ENCODE measurements around the gene SPATA31C1. TPM values are rescaled to one million over a fixed set of nuclear protein-coding genes. Genes with fewer than 3 reads are reported as not detected.
"Not testable (repeated sequence)": the region's sequence is repeated elsewhere in the genome, so short reads cannot be mapped to it uniquely, and the experiment has no call there.

Gene SPATA31C1
- total and polyA plus RNA-seq, 11 donors = not detected

DNA sequence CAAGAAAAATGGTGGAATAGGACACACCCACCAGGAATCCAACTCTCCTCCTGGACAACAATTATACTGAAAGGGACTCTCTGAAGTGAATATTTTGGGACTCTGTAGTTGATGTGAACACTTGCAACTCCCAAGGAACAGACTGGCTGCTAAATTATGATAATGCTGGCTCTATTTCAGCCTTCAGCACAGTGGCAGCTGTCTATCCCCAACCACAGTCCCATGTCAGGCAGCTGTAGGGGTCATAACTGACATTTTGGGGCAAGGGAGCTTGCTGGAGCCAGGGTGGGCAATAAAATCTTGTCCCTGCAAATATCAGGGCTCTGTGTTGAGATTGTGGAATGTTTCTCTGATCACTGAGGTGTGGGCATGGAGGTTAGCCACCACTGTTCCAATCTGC is 20.9 kb upstream of the SPATA31C1 start:
- no peak for ATAC-seq

DNA sequence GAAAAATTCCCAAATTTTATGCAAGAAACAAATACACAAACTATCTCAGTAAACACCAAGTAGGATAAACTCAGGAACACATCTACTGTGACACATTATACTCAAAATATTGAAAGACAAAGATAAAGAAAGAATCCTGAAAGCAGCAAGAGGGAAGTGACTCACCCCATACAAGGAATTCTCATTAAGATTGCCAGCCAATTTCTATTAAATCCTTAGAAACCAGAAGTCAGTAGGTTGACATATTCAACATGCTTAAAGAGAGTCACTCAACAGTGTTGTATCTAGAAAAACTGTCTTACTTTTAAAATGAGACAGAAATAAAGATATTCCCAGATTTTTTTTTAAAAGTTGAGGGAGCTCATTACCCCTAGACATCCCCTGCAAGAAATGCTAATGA is 19.6 kb upstream of the SPATA31C1 start:
- peaks cover 0 to 13% (median 0%) of the 10 kb centered on the region in 9 donors for H3K27me3 ChIP-seq
- H3K9me3 ChIP-seq = peaks cover 0 to 16% (median 4%) of the 10 kb centered on the region in 12 donors
- H3K27ac ChIP-seq = no peak overlapping the region
- no peak for ATAC-seq
- no peaks in the 10 kb centered on the region for H3K36me3 ChIP-seq
- intact Hi-C loops (cut with DNase I) = no loop called here
- no peak overlapping the region for H3K4me3 ChIP-seq
- DNase-seq = no peak
- TF ChIP-seq, protein P1, sequence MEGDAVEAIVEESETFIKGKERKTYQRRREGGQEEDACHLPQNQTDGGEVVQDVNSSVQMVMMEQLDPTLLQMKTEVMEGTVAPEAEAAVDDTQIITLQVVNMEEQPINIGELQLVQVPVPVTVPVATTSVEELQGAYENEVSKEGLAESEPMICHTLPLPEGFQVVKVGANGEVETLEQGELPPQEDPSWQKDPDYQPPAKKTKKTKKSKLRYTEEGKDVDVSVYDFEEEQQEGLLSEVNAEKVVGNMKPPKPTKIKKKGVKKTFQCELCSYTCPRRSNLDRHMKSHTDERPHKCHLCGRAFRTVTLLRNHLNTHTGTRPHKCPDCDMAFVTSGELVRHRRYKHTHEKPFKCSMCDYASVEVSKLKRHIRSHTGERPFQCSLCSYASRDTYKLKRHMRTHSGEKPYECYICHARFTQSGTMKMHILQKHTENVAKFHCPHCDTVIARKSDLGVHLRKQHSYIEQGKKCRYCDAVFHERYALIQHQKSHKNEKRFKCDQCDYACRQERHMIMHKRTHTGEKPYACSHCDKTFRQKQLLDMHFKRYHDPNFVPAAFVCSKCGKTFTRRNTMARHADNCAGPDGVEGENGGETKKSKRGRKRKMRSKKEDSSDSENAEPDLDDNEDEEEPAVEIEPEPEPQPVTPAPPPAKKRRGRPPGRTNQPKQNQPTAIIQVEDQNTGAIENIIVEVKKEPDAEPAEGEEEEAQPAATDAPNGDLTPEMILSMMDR (IDR thresholded peaks at IDR 0.05) = no peak
- TF ChIP-seq POLR2A (IDR thresholded peaks at IDR 0.05) = no peak
- H3K4me1 ChIP-seq = no peaks in the 10 kb centered on the region

More for the DNA sequence above, 20.9 kb upstream of the SPATA31C1 start:
- Histone ChIP-seq H3K27me3 (peaks cover 0 to 13% (median 0%) of the 10 kb centered on the region in 9 donors), H3K9me3 (peaks cover 0 to 6% (median 0%) of the 10 kb centered on the region in 12 donors), H3K36me3 (no peaks in the 10 kb centered on the region), H3K4me1 (no peaks in the 10 kb centered on the region), H3K27ac (no peak overlapping the region), H3K4me3 (no peak overlapping the region)
- intact Hi-C loops (cut with DNase I) = no loop called here
- no peak for DNase-seq
- TF ChIP-seq POLR2A (IDR thresholded peaks at IDR 0.05) = no peak
- TF ChIP-seq, protein P1 (IDR thresholded peaks at IDR 0.05) = no peak

DNA sequence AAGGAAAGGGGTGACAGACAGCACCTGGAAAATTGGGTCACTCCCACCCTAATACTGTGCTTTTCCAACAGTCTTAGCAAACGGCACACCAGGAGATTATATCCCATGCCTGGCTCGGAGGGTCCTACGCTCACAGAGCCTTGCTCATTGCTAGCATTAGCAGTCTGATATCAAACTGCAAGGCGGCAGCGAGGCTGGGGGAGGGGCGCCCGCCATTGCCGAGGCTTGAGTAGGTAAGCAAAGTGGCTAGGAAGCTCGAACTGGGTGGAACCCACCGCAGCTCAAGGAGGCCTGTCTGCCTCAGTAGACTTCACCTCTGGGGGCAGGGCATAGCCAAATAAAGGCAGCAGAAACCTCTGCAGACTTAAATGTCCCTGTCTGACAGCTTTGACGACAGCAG is 15.4 kb upstream of the SPATA31C1 start:
- H3K4me3 ChIP-seq; H3K27ac ChIP-seq; H3K36me3 ChIP-seq; ATAC-seq; H3K27me3 ChIP-seq; DNase-seq; H3K4me1 ChIP-seq; intact Hi-C loops (cut with DNase I): not testable (repeated sequence)
- H3K9me3 ChIP-seq = peaks cover 0 to 21% (median 11%) of the 10 kb centered on the region in 12 donors
- WGBS, 4 donors = 89 to 95% (median 93%) methylated on average over 6 to 11 of the region's 11 CpGs

DNA sequence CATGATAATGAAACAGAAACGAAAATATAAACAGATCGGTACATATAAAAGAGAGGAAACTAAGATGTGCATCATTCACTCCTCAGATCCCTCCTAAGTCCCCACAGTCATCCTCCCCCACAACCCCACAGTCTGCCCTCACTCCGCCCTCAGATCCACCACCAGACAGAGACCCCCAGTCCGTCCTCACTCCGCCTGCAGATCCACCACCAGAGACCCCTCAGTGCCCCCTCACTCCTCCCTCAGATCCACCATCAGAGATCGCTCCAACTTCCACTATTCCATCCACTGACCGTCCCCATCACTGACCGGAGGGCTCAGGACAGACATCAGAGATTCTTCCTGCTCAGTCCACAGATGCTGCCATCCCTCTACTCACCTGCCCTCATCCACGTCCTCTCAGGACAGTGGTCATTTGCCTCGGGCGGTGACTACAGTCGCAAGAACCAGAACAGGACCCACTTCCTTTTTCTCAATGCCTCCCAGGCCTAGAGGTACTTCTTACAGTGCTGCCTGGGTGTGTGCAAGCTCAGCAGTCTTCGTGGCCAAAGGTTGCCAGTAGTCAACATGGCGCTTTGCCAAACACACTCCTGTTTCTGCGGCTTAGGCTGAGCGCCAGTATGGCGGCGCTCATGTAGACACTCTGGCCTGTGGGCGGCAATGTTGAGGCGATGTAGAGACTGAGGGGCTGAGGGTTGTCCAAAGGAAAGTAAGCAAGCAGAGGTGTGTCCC is 8.3 kb upstream of the SPATA31C1 start:
- no peaks in the 10 kb centered on the region for H3K36me3 ChIP-seq
- no peaks in the 10 kb centered on the region for H3K27me3 ChIP-seq
- DNase-seq = no peak
- peaks cover 0 to 3% (median 0%) of the 10 kb centered on the region in 12 donors for H3K9me3 ChIP-seq
- intact Hi-C loops (cut with DNase I) = no loop called here
- no peak overlapping the region for H3K4me3 ChIP-seq
- WGBS, 4 donors = 89 to 91% (median 90%) methylated on average over 17 to 20 of the region's 20 CpGs
- TF ChIP-seq, protein P1 (IDR thresholded peaks at IDR 0.05) = no peak
- TF ChIP-seq POLR2A (IDR thresholded peaks at IDR 0.05) = no peak
- H3K4me1 ChIP-seq = no peaks in the 10 kb centered on the region
- ATAC-seq = peak in 1 of 4 donors; percentile 42
- no peak overlapping the region for H3K27ac ChIP-seq

DNA sequence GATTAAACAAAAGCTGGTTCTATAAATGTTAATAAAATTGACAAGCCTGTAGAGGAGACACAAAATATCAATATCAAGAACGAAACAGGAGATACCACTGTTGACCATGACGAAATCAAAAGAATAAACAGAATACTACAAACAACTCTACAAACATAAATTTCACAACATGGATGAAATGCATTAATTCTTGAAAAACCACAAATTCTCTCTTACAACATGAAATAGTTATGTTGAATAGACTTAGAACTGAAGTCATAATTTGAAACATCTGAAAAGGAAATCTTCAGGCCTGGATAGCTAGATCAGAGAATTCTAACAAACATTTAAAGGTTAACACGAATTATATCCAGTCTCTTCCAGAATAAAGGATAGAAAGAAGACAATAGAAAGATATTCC is 6.9 kb upstream of the SPATA31C1 start:
- ATAC-seq = no peak
- no peak overlapping the region for H3K4me3 ChIP-seq
- H3K4me1 ChIP-seq = no peaks in the 10 kb centered on the region
- intact Hi-C loops (cut with DNase I) = no loop called here
- no peaks in the 10 kb centered on the region for H3K36me3 ChIP-seq
- peaks cover 0 to 3% (median 0%) of the 10 kb centered on the region in 12 donors for H3K9me3 ChIP-seq
- 74 to 81% (median 78%) methylated on average over 3 of the region's 3 CpGs for WGBS, 4 donors
- no peaks in the 10 kb centered on the region for H3K27me3 ChIP-seq
- no peak overlapping the region for H3K27ac ChIP-seq
- no peak for DNase-seq
- TF ChIP-seq, protein P1 (IDR thresholded peaks at IDR 0.05) = no peak
- TF ChIP-seq POLR2A (IDR thresholded peaks at IDR 0.05) = no peak

DNA sequence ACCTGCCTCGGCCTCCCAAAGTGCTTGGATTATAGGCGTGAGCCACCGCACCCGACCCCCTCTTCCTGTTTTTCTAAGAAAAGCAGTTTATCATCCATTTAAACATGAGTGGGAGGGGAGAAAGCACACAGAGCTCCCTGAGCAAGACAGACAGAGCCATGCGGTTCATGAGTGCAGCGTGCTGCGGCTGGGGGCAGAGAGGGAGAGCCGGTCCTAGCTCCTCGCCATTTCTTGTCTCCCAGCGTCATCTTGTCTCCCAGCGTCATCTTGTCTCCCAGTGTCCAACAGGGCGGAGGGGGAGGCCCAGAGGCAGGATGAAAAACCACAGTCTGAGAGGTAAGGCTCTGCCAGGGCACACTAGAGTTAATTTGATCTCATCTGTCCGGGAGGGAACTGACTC is 1.3 kb downstream of the SPATA31C1 start:
- intact Hi-C loops (cut with DNase I); H3K27me3 ChIP-seq; DNase-seq; H3K9me3 ChIP-seq; H3K27ac ChIP-seq; H3K4me1 ChIP-seq; H3K4me3 ChIP-seq; H3K36me3 ChIP-seq; ATAC-seq: not testable (repeated sequence)
- WGBS, 4 donors = 48 to 74% (median 68%) methylated on average over 4 to 13 of the region's 13 CpGs

DNA sequence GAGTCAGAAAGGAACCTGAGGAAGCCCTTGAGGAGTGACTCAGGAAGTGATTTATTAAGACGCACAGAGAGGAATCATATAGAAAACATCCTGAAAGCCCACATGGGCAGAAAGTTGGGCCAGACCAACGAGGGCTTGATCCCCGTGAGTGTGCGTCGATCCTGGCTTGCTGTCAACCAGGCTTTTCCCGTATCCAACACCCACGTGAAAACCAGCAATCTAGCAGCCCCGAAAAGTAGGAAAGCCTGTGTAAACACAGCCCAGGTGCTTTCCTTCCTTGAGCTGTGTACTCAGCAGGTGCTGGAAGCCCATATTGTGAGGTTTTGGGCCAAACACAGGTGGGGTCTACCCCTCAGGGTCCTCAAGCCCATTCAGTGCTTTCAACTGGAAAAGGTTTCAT is 3.8 kb downstream of the SPATA31C1 start:
- H3K27ac ChIP-seq; H3K36me3 ChIP-seq; H3K9me3 ChIP-seq; intact Hi-C loops (cut with DNase I); H3K27me3 ChIP-seq; H3K4me3 ChIP-seq; DNase-seq; ATAC-seq; H3K4me1 ChIP-seq: not testable (repeated sequence)
- 70 to 73% (median 72%) methylated on average over 8 of the region's 8 CpGs for WGBS, 4 donors
